ENCODE results near the gene VPS13C. TPM values are rescaled to one million over a fixed set of nuclear protein-coding genes. Genes with fewer than 3 reads are reported as not detected.

VPS13C gene
- total RNA-seq, 1 donor from 2014 or later = 33.6 TPM

- intact Hi-C loops (cut with DNase I) = no loop called here
- DNase-seq (ENCODE audit: low spot score in 2 of 2) = no peak
- Histone ChIP-seq H3K27ac (no peak overlapping the region), H3K27me3 (no peaks in the 10 kb centered on the region), H3K4me3 (no peak overlapping the region), H3K9me3 (no peaks in the 10 kb centered on the region), H3K4me1 (no peaks in the 10 kb centered on the region), H3K36me3 (no peaks in the 10 kb centered on the region)
- TF ChIP-seq CTCF (IDR thresholded peaks at IDR 0.05) = no peak
Observed at GRCh38 chr15:62093809-62094208, 33.6 kb upstream of the VPS13C start.

GRCh38 chr15:62090988-62091387 is 30.7 kb upstream of the VPS13C start:
- DNase-seq (ENCODE audit: low spot score in 2 of 2) = no peak
- no peaks in the 10 kb centered on the region for H3K36me3 ChIP-seq
- intact Hi-C loops (cut with DNase I) = no loop called here
- H3K4me1 ChIP-seq = no peaks in the 10 kb centered on the region
- TF ChIP-seq CTCF (IDR thresholded peaks at IDR 0.05) = no peak
- H3K9me3 ChIP-seq = no peaks in the 10 kb centered on the region
- H3K4me3 ChIP-seq = no peak overlapping the region
- no peak overlapping the region for H3K27ac ChIP-seq
- H3K27me3 ChIP-seq = no peaks in the 10 kb centered on the region

DNA sequence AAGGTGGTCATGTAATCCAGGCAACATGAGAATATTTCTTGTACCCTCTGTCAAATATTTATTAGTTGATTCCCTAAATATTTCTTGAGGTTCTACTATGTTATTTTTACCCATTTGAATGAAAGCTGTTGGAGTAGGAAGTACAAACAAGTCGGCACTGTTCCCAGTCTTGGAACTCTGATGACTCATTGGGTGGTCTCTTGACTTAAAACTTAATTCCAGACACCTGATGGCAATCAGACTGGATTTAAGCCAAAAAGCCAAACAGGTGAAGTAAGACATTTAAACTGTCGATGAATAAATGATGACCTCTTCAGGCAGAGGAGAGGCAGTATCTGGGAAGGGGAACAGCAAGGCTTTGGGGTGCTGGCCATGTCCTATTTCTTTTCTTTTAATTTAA is 29.4 kb upstream of the VPS13C start:
- Histone ChIP-seq H3K27me3 (no peaks in the 10 kb centered on the region), H3K9me3 (no peaks in the 10 kb centered on the region), H3K4me1 (no peaks in the 10 kb centered on the region), H3K4me3 (no peak overlapping the region), H3K27ac (no peak overlapping the region), H3K36me3 (no peaks in the 10 kb centered on the region)
- intact Hi-C loops (cut with DNase I) = no loop called here
- TF ChIP-seq CTCF (IDR thresholded peaks at IDR 0.05) = no peak
- no peak for DNase-seq (ENCODE audit: low spot score in 2 of 2)

DNA sequence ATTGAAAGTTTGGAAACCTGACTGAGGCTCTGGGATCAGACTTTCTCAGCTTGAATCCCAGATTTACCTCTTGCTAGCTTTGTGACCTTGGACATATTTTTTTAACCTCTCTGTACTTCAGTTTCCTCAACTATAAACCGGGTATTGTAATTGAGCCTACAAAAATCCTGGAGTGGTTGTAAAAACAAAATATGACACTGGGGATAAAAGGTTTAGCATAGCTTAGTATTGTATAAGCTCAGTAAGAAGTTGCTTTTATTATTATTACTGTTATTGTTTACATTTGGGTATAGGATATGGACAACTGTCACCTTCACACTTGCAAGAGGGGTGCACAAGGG is 28.1 kb upstream of the VPS13C start:
- intact Hi-C loops (cut with DNase I) = no loop called here
- Histone ChIP-seq H3K4me3 (peak overlapping the region in 1 of 2 donors; percentile 20), H3K27ac (no peak overlapping the region), H3K9me3 (no peaks in the 10 kb centered on the region), H3K4me1 (no peaks in the 10 kb centered on the region), H3K36me3 (no peaks in the 10 kb centered on the region), H3K27me3 (no peaks in the 10 kb centered on the region)
- DNase-seq (ENCODE audit: low spot score in 2 of 2) = no peak
- no peak for TF ChIP-seq CTCF (IDR thresholded peaks at IDR 0.05)

GRCh38 chr15:62087671-62088352 is 27.6 kb upstream of the VPS13C start:
- H3K4me1 ChIP-seq = no peaks in the 10 kb centered on the region
- no peak overlapping the region for H3K27ac ChIP-seq
- no peak for DNase-seq (ENCODE audit: low spot score in 2 of 2)
- H3K4me3 ChIP-seq = peak overlapping the region in 1 of 2 donors; percentile 20
- intact Hi-C loops (cut with DNase I) = no loop called here
- no peaks in the 10 kb centered on the region for H3K27me3 ChIP-seq
- H3K36me3 ChIP-seq = no peaks in the 10 kb centered on the region
- TF ChIP-seq CTCF (IDR thresholded peaks at IDR 0.05) = no peak
- H3K9me3 ChIP-seq = no peaks in the 10 kb centered on the region

- DNase-seq (ENCODE audit: low spot score in 2 of 2) = no peak
Observed at GRCh38 chr15:62085740-62086139, 25.5 kb upstream of the VPS13C start.

More at GRCh38 chr15:62085740-62086139, 25.5 kb upstream of the VPS13C start:
- Histone ChIP-seq H3K9me3 (no peaks in the 10 kb centered on the region), H3K27me3 (no peaks in the 10 kb centered on the region), H3K4me1 (no peaks in the 10 kb centered on the region), H3K36me3 (no peaks in the 10 kb centered on the region), H3K4me3 (no peak overlapping the region), H3K27ac (no peak overlapping the region)
- TF ChIP-seq CTCF (IDR thresholded peaks at IDR 0.05) = no peak
- intact Hi-C loops (cut with DNase I) = no loop called here

Data from ascending aorta (tissue), 2 donors.